Renal cortex interstitium (tissue), 11 donors: ENCODE data around the gene AIF1L. TPM values are rescaled to one million over a fixed set of nuclear protein-coding genes. Genes with fewer than 3 reads are reported as not detected.
"Not testable (repeated sequence)": the region's sequence is repeated elsewhere in the genome, so short reads cannot be mapped to it uniquely, and the experiment has no call there.

Experiments used
- DNase-seq, 11 donors: peaks; one replicate each; pipeline ENCODE4 v3.0.0-alpha.2; 2013; ENCODE audit warnings: low read depth in 9 of 11, low spot score in 4 of 11; ENCODE audit errors: extremely low read depth in 1 of 11
- polyA plus RNA-seq, 3 donors: library from polyadenylated mRNA; unstranded; fragments of 120-200 nt; gene quantifications; one replicate each; pipeline ENCODE4 v1.2.1, GENCODE V29; 2013; ENCODE audit not compliant: insufficient read length in 3 of 3

Gene AIF1L
- polyA plus RNA-seq, 3 donors, result 322 to 395 (median 383) TPM

GRCh38 chr9:131140112-131140511 is 43.8 kb downstream of the AIF1L start:
- DNase-seq, result no peak

- DNase-seq, result no peak
These were observed 44.2 kb downstream of the AIF1L start for GRCh38 chr9:131140550-131140949.

GRCh38 chr9:131142160-131142559 is 45.8 kb downstream of the AIF1L start:
- DNase-seq, result no peak

- DNase-seq, result no peak
These were observed 47.9 kb downstream of the AIF1L start for GRCh38 chr9:131144201-131144600.

GRCh38 chr9:131145245-131145644 is 48.9 kb downstream of the AIF1L start:
- DNase-seq, result no peak

GRCh38 chr9:131146186-131146585 is 49.9 kb downstream of the AIF1L start:
- DNase-seq, result no peak

- DNase-seq, result no peak
These were observed 51.9 kb downstream of the AIF1L start for GRCh38 chr9:131148276-131148675.

GRCh38 chr9:131148966-131149687 is 52.8 kb downstream of the AIF1L start:
- no peak for DNase-seq

- DNase-seq, result no peak
These were observed 53.3 kb downstream of the AIF1L start for GRCh38 chr9:131149688-131150053.

- DNase-seq, result no peak
These were observed 57.3 kb downstream of the AIF1L start for GRCh38 chr9:131153595-131153994.

GRCh38 chr9:131158673-131159072 is 62.3 kb downstream of the AIF1L start:
- DNase-seq, result not testable (repeated sequence)

GRCh38 chr9:131160416-131161112 is 64.2 kb downstream of the AIF1L start:
- no peak for DNase-seq

GRCh38 chr9:131161585-131161984 is 65.3 kb downstream of the AIF1L start:
- no peak for DNase-seq

GRCh38 chr9:131162886-131163285 is 66.6 kb downstream of the AIF1L start:
- no peak for DNase-seq

GRCh38 chr9:131165523-131165922 is 69.2 kb downstream of the AIF1L start:
- no peak for DNase-seq

- no peak for DNase-seq
These were observed 70.9 kb downstream of the AIF1L start for GRCh38 chr9:131167146-131167692.

GRCh38 chr9:131167936-131168335 is 71.6 kb downstream of the AIF1L start:
- no peak for DNase-seq

GRCh38 chr9:131169563-131170240 is 73.4 kb downstream of the AIF1L start:
- peak in 7 of 11 donors; percentile 3 to 29 (median 6) for DNase-seq
